GM23338 (cell line): ENCODE results near the gene GLI3. TPM values are rescaled to one million over a fixed set of nuclear protein-coding genes. Genes with fewer than 3 reads are reported as not detected.

ENCODE experiments used
- ATAC-seq: fragments of 200-7000 bp; cut with Tn5 transposase; 3 replicates; pipeline ENCODE4 v1.9.1; 2020
- DNase-seq: peaks from one replicate; pipeline ENCODE4 v3.0.0-alpha.2; 2015; ENCODE audit warnings: low spot score
- H2AFZ ChIP-seq: fragments of 200-600 bp; sonication (generic); 2 replicates; pipeline ENCODE4 v1.8.0; 2016; ENCODE audit warnings: antibody characterized with exemption, mild to moderate bottlenecking, moderate library complexity
- H3F3A ChIP-seq: fragments of 200-600 bp; sonication (generic); replicated peaks from 2 replicates; pipeline ENCODE4 v1.8.0; 2017; ENCODE audit warnings: antibody characterized with exemption, mixed run types, low read depth
- H3K27ac ChIP-seq: fragments of 200-600 bp; sonication (generic); 2 replicates; pipeline ENCODE4 v1.6.1; 2016; ENCODE audit warnings: low read depth
- H3K27me3 ChIP-seq: fragments of 200-600 bp; sonication (generic); 2 replicates; pipeline ENCODE4 v1.8.0; 2016; ENCODE audit warnings: mild to moderate bottlenecking, mixed run types, moderate library complexity; ENCODE audit not compliant: insufficient read depth
- H3K36me3 ChIP-seq: fragments of 200-600 bp; sonication (generic); 2 replicates; pipeline ENCODE4 v1.8.0; 2016; ENCODE audit warnings: mild to moderate bottlenecking; ENCODE audit not compliant: insufficient read depth
- H3K4me1 ChIP-seq: fragments of 200-600 bp; sonication (generic); 2 replicates; pipeline ENCODE4 v1.8.0; 2016; ENCODE audit warnings: mild to moderate bottlenecking, moderate library complexity; ENCODE audit not compliant: insufficient read depth
- H3K4me2 ChIP-seq: fragments of 200-600 bp; sonication (generic); 2 replicates; pipeline ENCODE4 v1.7.1; 2017; ENCODE audit warnings: mixed run types
- H3K4me3 ChIP-seq: fragments of 200-600 bp; sonication (generic); 2 replicates; pipeline ENCODE4 v1.6.1; 2016; ENCODE audit warnings: mixed run types
- H3K79me2 ChIP-seq: fragments of 200-600 bp; sonication (generic); replicated peaks from 2 replicates; pipeline ENCODE4 v1.8.0; 2017; ENCODE audit warnings: mild to moderate bottlenecking; ENCODE audit not compliant: insufficient read depth
- H3K9me2 ChIP-seq: fragments of 200-600 bp; sonication (generic); 2 replicates; pipeline ENCODE4 v1.8.0; 2017; ENCODE audit not compliant: insufficient read depth
- H4K20me1 ChIP-seq: fragments of 200-600 bp; sonication (generic); replicated peaks from 2 replicates; pipeline ENCODE4 v1.8.0; 2017; ENCODE audit warnings: mild to moderate bottlenecking; ENCODE audit not compliant: insufficient read depth
- H3K27ac Mint-ChIP-seq: 2 replicates; pipeline ENCODE4 v1.8.0; 2020; ENCODE audit warnings: inconsistent platforms, mild to moderate bottlenecking, moderate library complexity, mixed read lengths
- H3K27me3 Mint-ChIP-seq: 3 replicates; pipeline ENCODE4 v1.8.0; 2022; ENCODE audit warnings: low read depth, mild to moderate bottlenecking, moderate library complexity, mixed read lengths, inconsistent platforms; ENCODE audit not compliant: insufficient read depth, poor library complexity
- H3K36me3 Mint-ChIP-seq: 3 replicates; pipeline ENCODE4 v1.8.0; 2021; ENCODE audit warnings: low read depth, mild to moderate bottlenecking, inconsistent platforms, moderate library complexity, mixed read lengths
- H3K4me1 Mint-ChIP-seq: 3 replicates; pipeline ENCODE4 v1.8.0; 2020; ENCODE audit warnings: mild to moderate bottlenecking, inconsistent platforms, mixed read lengths
- H3K4me3 Mint-ChIP-seq: 3 replicates; pipeline ENCODE4 v1.8.0; 2021; ENCODE audit warnings: moderate library complexity, mild to moderate bottlenecking, inconsistent platforms, mixed read lengths
- H3K9me3 Mint-ChIP-seq: 3 replicates; pipeline ENCODE4 v1.8.0; 2020; ENCODE audit warnings: moderate library complexity, mild to moderate bottlenecking, inconsistent platforms, mixed read lengths
- CREB1 ChIP-seq: fragments of 250-450 bp; sonication (Bioruptor Pico); IDR thresholded peaks from 2 replicates; pipeline ENCODE4 v1.5.0; 2020; ENCODE audit warnings: low read depth, mild to moderate bottlenecking, moderate library complexity
- CTCF ChIP-seq, 2 experiments: fragments of 200-600 bp in 1 of 2; sonication (generic) in 1 of 2; conservative IDR thresholded peaks; 2 replicates each; pipeline versions ENCODE4 v1.5.1 to v1.6.1; 2016 to 2017; ENCODE audit warnings: antibody characterized with exemption in 2 of 2, low read depth in 2 of 2, mild to moderate bottlenecking in 2 of 2, moderate library complexity in 1 of 2
- ETS1 ChIP-seq: IDR thresholded peaks from 2 replicates; pipeline ENCODE4 v1.6.1; 2016; ENCODE audit warnings: antibody characterized with exemption
- EZH2phosphoT487 ChIP-seq: fragments of 200-600 bp; sonication (generic); IDR thresholded peaks from one replicate; pipeline ENCODE4 v1.8.1; 2018; ENCODE audit warnings: antibody characterized with exemption; ENCODE audit not compliant: unreplicated experiment
- JUNB ChIP-seq: IDR thresholded peaks from one replicate; pipeline ENCODE4 v1.6.1; 2016; ENCODE audit warnings: antibody characterized with exemption; ENCODE audit not compliant: unreplicated experiment
- NANOG ChIP-seq: IDR thresholded peaks from 2 replicates; pipeline ENCODE4 v1.6.1; 2016; ENCODE audit warnings: antibody characterized with exemption, borderline replicate concordance
- POLR2AphosphoS5 ChIP-seq: IDR thresholded peaks from 2 replicates; pipeline ENCODE4 v1.6.1; 2016; ENCODE audit warnings: antibody characterized with exemption, low read depth
- STAT1 ChIP-seq: IDR thresholded peaks from one replicate; pipeline ENCODE4 v1.6.1; 2016; ENCODE audit warnings: antibody characterized with exemption; ENCODE audit not compliant: unreplicated experiment
- ZNF462 ChIP-seq: fragments of 250-450 bp; sonication (Bioruptor Pico); IDR thresholded peaks from 2 replicates; pipeline ENCODE4 v1.5.0; 2020; ENCODE audit warnings: mild to moderate bottlenecking, moderate library complexity
- polyA plus RNA-seq: library from polyadenylated mRNA; unstranded; fragments of >200 nt; fragmentation: Nextera tagmentation; extraction: Ambion mirVana; gene quantifications from 2 replicates; pipeline ENCODE4 v1.2.1, GENCODE V29; 2016
- total RNA-seq: library from RNA; depleted of rRNA; stranded (reverse); fragments of >200 nt; shearing (Covaris generic); gene quantifications from 2 replicates; pipeline ENCODE4 v1.2.3, GENCODE V29; 2014

GLI3 gene
- total and polyA plus RNA-seq, 2 experiments from 2014 or later = 16.1 to 17.9 TPM

GRCh38 chr7:42023262-42023661 lies 213.7 kb downstream of the GLI3 start:
- ATAC-seq = no peak
- no peak for DNase-seq
- Histone ChIP-seq H3K27me3 (no peaks in the 10 kb centered on the region), H2AFZ (no peak overlapping the region), H3K27ac (no peak overlapping the region), H3K36me3 (peaks cover 5% of the 10 kb centered on the region; the same call in 1 of the 2 replicates), H3K79me2 (no peaks in the 10 kb centered on the region), H4K20me1 (no peaks in the 10 kb centered on the region), H3K4me2 (peak overlapping the region; percentile 22; the same call in 1 of the 2 replicates), H3K9me2 (no peaks in the 10 kb centered on the region), H3F3A (no peaks in the 10 kb centered on the region), H3K4me1 (peaks cover 22% of the 10 kb centered on the region), H3K4me3 (no peak overlapping the region)
- no peaks in the 10 kb centered on the region for H3K27me3 Mint-ChIP-seq
- peaks cover 9% of the 10 kb centered on the region; the same call in 1 of the 3 replicates for H3K36me3 Mint-ChIP-seq
- peak overlapping the region; percentile 52; the same call in 1 of the 2 replicates for H3K27ac Mint-ChIP-seq
- H3K9me3 Mint-ChIP-seq = no peaks in the 10 kb centered on the region
- no peak for TF ChIP-seq NANOG
- no peak for TF ChIP-seq CTCF (conservative IDR thresholded peaks at IDR 0.05; ENCODE audit: low read depth in 2 of 2)
- TF ChIP-seq POLR2AphosphoS5 = no peak
- TF ChIP-seq ETS1 = no peak
- no peak for TF ChIP-seq JUNB
- TF ChIP-seq STAT1 = no peak
- no peak for TF ChIP-seq EZH2phosphoT487
- TF ChIP-seq ZNF462 (CRISPR knock-in tag) = no peak
- no peak for TF ChIP-seq CREB1 (CRISPR knock-in tag)
- H3K4me3 Mint-ChIP-seq = no peak overlapping the region
- peaks cover 71% of the 10 kb centered on the region for H3K4me1 Mint-ChIP-seq
